HepG2 (cell line): Measurements from ENCODE around the gene RNF13.

ENCODE experiments used
- CTCF ChIP-seq: sonication (generic); formaldehyde crosslinking; IDR thresholded peaks from 2 replicates; pipeline ENCODE4 v1.5.0; 2020; ENCODE audit warnings: mild to moderate bottlenecking, missing genetic modification reagents, moderate library complexity
- DNMT1 ChIP-seq: sonication (generic); formaldehyde crosslinking; IDR thresholded peaks from 2 replicates; pipeline ENCODE4 v1.5.1; 2020; ENCODE audit warnings: mild to moderate bottlenecking, missing genetic modification reagents
- FOXK2 ChIP-seq: fragments of 450-650 bp; IDR thresholded peaks from 2 replicates; pipeline ENCODE4 v1.6.1; 2016
- JUN ChIP-seq: sonication (generic); formaldehyde crosslinking; IDR thresholded peaks from 2 replicates; pipeline ENCODE4 v1.4.0; 2020; ENCODE audit warnings: mild to moderate bottlenecking, missing genetic modification reagents
- KDM2A ChIP-seq: sonication (generic); formaldehyde crosslinking; IDR thresholded peaks from 2 replicates; pipeline ENCODE4 v1.4.0; 2020; ENCODE audit warnings: low read depth, missing genetic modification reagents, borderline replicate concordance
- NBN ChIP-seq: fragments of 450-650 bp; conservative IDR thresholded peaks from 2 replicates; pipeline ENCODE4 v1.6.1; 2017
- POLR2A ChIP-seq, 2 experiments: IDR thresholded peaks; 2 replicates each; pipeline ENCODE4 v1.6.1; 2011; ENCODE audit warnings: low read depth in 2 of 2, low read length in 2 of 2, mild to moderate bottlenecking in 1 of 2, moderate library complexity in 1 of 2; ENCODE audit not compliant: insufficient read depth in 1 of 2
- PRDM4 ChIP-seq: sonication (generic); formaldehyde crosslinking; IDR thresholded peaks from 2 replicates; pipeline ENCODE4 v1.9.0; 2021; ENCODE audit warnings: missing genetic modification reagents, borderline replicate concordance
- RBM22 ChIP-seq: fragments of 200-400 bp; formaldehyde crosslinking; optimal IDR thresholded peaks from 2 replicates; pipeline ENCODE3; 2017; ENCODE audit warnings: mild to moderate bottlenecking, low read length, moderate library complexity
- SIN3B ChIP-seq: fragments of 150-350 bp; IDR thresholded peaks from 2 replicates; pipeline ENCODE4 v1.6.1; 2014; ENCODE audit warnings: low read length
- ZNF639 ChIP-seq: conservative IDR thresholded peaks from 2 replicates; pipeline ENCODE4 v1.6.1; 2018; ENCODE audit warnings: missing genetic modification reagents
- ZZZ3 ChIP-seq: sonication (generic); formaldehyde crosslinking; IDR thresholded peaks from 2 replicates; pipeline ENCODE4 v1.4.0; 2020; ENCODE audit warnings: missing genetic modification reagents, mild to moderate bottlenecking, borderline replicate concordance

GRCh38 chr3:149963485-149963884 lies 150.5 kb downstream of the RNF13 start:
- TF ChIP-seq KDM2A (CRISPR knock-in tag) (no peak), RBM22 (no peak), DNMT1 (no peak), SIN3B (no peak), FOXK2 (no peak), POLR2A (IDR thresholded peaks at IDR 0.05; ENCODE audit: insufficient read depth in 1 of 2, low read depth in 2 of 2, low read length in 2 of 2) (no peak), JUN (CRISPR knock-in tag) (no peak), ZNF639 (CRISPR knock-in tag) (no peak), PRDM4 (no peak), CTCF (no peak), NBN (no peak), ZZZ3 (CRISPR knock-in tag) (no peak)
